ENCODE results near the gene WNT5B. TPM values are rescaled to one million over a fixed set of nuclear protein-coding genes. Genes with fewer than 3 reads are reported as not detected.

WNT5B gene
- total and polyA plus RNA-seq, 11 donors = 0.52 to 3.9 (median 1.3) TPM

DNA sequence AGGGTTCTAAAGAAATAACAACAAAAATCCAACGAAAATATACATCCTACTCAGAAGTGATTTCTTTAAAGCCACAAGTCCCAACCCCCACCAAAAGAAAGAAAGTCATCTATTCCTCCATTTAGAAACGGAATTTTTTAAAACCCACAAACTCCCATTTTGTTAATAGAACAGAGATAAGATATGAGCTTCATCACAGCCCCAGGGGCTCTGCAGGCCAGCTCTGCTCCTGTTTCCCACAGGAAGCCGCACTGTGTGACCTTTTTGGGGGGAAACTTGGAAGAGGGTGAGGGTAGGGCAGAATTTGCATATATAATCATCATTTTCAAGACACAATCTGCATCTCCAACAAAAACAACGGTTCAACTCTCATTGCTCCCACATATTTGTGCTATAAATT, 37.5 kb upstream of the WNT5B start:
- intact Hi-C loops (cut with DNase I) = loop anchor here in 4 of 10 donors (5.0 to 10.0 kb wide), 5 partner anchors 389 to 1017 kb away; partner anchors contain the start of genes ERC1 (in 1 of the 4) and RAD52 (in 1 of the 4)
- Histone ChIP-seq H3K4me1 (peaks cover 0 to 75% (median 58%) of the 10 kb centered on the region in 12 donors), H3K36me3 (peaks cover 0 to 6% (median 0%) of the 10 kb centered on the region in 9 donors), H3K4me3 (peak overlapping the region; percentile 17 to 99 (median 82)), H3K27ac (peak overlapping the region in 10 of 12 donors; percentile 22 to 96 (median 90)), H3K27me3 (no peaks in the 10 kb centered on the region), H3K9me3 (no peaks in the 10 kb centered on the region)
- WGBS, 4 donors = 26 to 46% (median 28%) methylated on average over 4 of the region's 4 CpGs
- DNase-seq (no peak), ATAC-seq (no peak)
- no peak for TF ChIP-seq POLR2A (IDR thresholded peaks at IDR 0.05)
- TF ChIP-seq CTCF (IDR thresholded peaks at IDR 0.05) = no peak

- DNase-seq = peak in 3 of 5 donors; percentile 53 to 56 (median 54)
- Histone ChIP-seq H3K27me3 (no peaks in the 10 kb centered on the region), H3K36me3 (no peaks in the 10 kb centered on the region), H3K9me3 (no peaks in the 10 kb centered on the region), H3K4me3 (peak overlapping the region; percentile 58 to 99 (median 86)), H3K4me1 (peaks cover 0 to 71% (median 54%) of the 10 kb centered on the region in 12 donors), H3K27ac (peak overlapping the region in 11 of 12 donors; percentile 17 to 96 (median 92))
- TF ChIP-seq POLR2A (IDR thresholded peaks at IDR 0.05) (no peak), CTCF (IDR thresholded peaks at IDR 0.05) (peak in 1 of 12 donors; percentile 8)
- intact Hi-C loops (cut with DNase I) = loop anchor here in 4 of 10 donors (5.0 to 10.0 kb wide), 5 partner anchors 390 to 1018 kb away; partner anchors contain the start of genes ERC1 (in 1 of the 4) and RAD52 (in 1 of the 4)
- peak; percentile 2 to 36 (median 6) for ATAC-seq
- 24 to 42% (median 31%) methylated on average over 14 to 27 of the region's 27 CpGs for WGBS, 4 donors
Measured at GRCh38 chr12:1592444-1593173, 36.4 kb upstream of the WNT5B start.

- intact Hi-C loops (cut with DNase I) = loop anchor here in 4 of 10 donors (2.0 to 10.0 kb wide), 6 partner anchors 391 to 1019 kb away; partner anchors contain the start of genes ERC1 (in 2 of the 4) and RAD52 (in 1 of the 4)
- H3K4me1 ChIP-seq = peaks cover 0 to 63% (median 47%) of the 10 kb centered on the region in 12 donors
- H3K9me3 ChIP-seq = no peaks in the 10 kb centered on the region
Measured at GRCh38 chr12:1593174-1594005, 35.6 kb upstream of the WNT5B start.

More at GRCh38 chr12:1593174-1594005, 35.6 kb upstream of the WNT5B start:
- ATAC-seq = peak in 2 of 4 donors; percentile 9 to 12
- peak in 4 of 5 donors; percentile 44 to 78 (median 48) for DNase-seq
- Histone ChIP-seq H3K27me3 (no peaks in the 10 kb centered on the region), H3K36me3 (no peaks in the 10 kb centered on the region), H3K4me3 (peak overlapping the region; percentile 58 to 99 (median 86)), H3K27ac (peak overlapping the region; percentile 87 to 97 (median 93))
- TF ChIP-seq CTCF (IDR thresholded peaks at IDR 0.05) (no peak), POLR2A (IDR thresholded peaks at IDR 0.05) (no peak)
- WGBS, 4 donors = 7 to 10% (median 8%) methylated on average over 35 to 56 of the region's 56 CpGs

Data from heart left ventricle (tissue), 16 donors.